H9 (cell line): ENCODE results near the gene PARVB. TPM values are rescaled to one million over a fixed set of nuclear protein-coding genes. Genes with fewer than 3 reads are reported as not detected.
A peak's percentile ranks its signal among the peaks of the same experiment; 100 is the strongest.

Source experiments
- DNase-seq: peaks from one replicate; pipeline ENCODE4 v3.0.0-alpha.2; 2017
- H2AFZ ChIP-seq: one replicate; pipeline ENCODE4 v1.6.1; 2013; ENCODE audit warnings: mild to moderate bottlenecking, low read length, control low read depth, moderate library complexity
- H2AK5ac ChIP-seq: 2 replicates; pipeline ENCODE4 v1.6.1; 2013; ENCODE audit warnings: low read length, control low read depth, mixed read lengths; ENCODE audit not compliant: insufficient read length
- H2BK120ac ChIP-seq: one replicate; pipeline ENCODE4 v1.6.1; 2013; ENCODE audit warnings: low read depth, mild to moderate bottlenecking, low read length, control low read depth, inconsistent platforms; ENCODE audit not compliant: poor library complexity, severe bottlenecking
- H2BK12ac ChIP-seq: 2 replicates; pipeline ENCODE4 v1.6.1; 2013; ENCODE audit warnings: low read length, control low read depth, mixed read lengths, low read depth; ENCODE audit not compliant: insufficient read length
- H2BK15ac ChIP-seq: 2 replicates; pipeline ENCODE4 v1.6.1; 2013; ENCODE audit warnings: low read depth, low read length, control low read depth
- H2BK20ac ChIP-seq: one replicate; pipeline ENCODE4 v1.6.1; 2013; ENCODE audit warnings: low read depth, mild to moderate bottlenecking, low read length, control low read depth, inconsistent platforms; ENCODE audit not compliant: poor library complexity, severe bottlenecking
- H2BK5ac ChIP-seq: 2 replicates; pipeline ENCODE4 v1.6.1; 2013; ENCODE audit warnings: low read length, control low read depth, mixed read lengths; ENCODE audit not compliant: insufficient read length
- H3K14ac ChIP-seq: 2 replicates; pipeline ENCODE4 v1.6.1; 2013; ENCODE audit warnings: low read length, control low read depth; ENCODE audit not compliant: insufficient read depth
- H3K18ac ChIP-seq: 2 replicates; pipeline ENCODE4 v1.6.1; 2013; ENCODE audit warnings: low read depth, mild to moderate bottlenecking, mixed read lengths, low read length, control low read depth; ENCODE audit not compliant: insufficient read length
- H3K23ac ChIP-seq: 2 replicates; pipeline ENCODE4 v1.6.1; 2013; ENCODE audit warnings: low read length, control low read depth, mixed read lengths, low read depth; ENCODE audit not compliant: insufficient read length
- H3K23me2 ChIP-seq: 2 replicates; pipeline ENCODE4 v1.6.1; 2013; ENCODE audit warnings: low read depth, mild to moderate bottlenecking, mixed read lengths, low read length, control low read depth; ENCODE audit not compliant: insufficient read length, poor library complexity, severe bottlenecking
- H3K27ac ChIP-seq: 2 replicates; pipeline ENCODE4 v1.5.1; 2013; ENCODE audit warnings: low read length, control low read depth, mixed read lengths, low read depth; ENCODE audit not compliant: insufficient read length
- H3K27me3 ChIP-seq: 2 replicates; pipeline ENCODE4 v1.6.1; 2013; ENCODE audit warnings: low read length, control low read depth, inconsistent platforms; ENCODE audit not compliant: insufficient read depth
- H3K4ac ChIP-seq: 2 replicates; pipeline ENCODE4 v1.6.1; 2013; ENCODE audit warnings: low read depth, mild to moderate bottlenecking, control low read depth, inconsistent platforms, low read length, moderate library complexity
- H3K4me1 ChIP-seq: 2 replicates; pipeline ENCODE4 v1.6.1; 2013; ENCODE audit warnings: low read length, control low read depth, inconsistent platforms; ENCODE audit not compliant: insufficient read depth
- H3K4me2 ChIP-seq: 2 replicates; pipeline ENCODE4 v1.6.1; 2013; ENCODE audit warnings: low read length, control low read depth, mixed read lengths; ENCODE audit not compliant: insufficient read length, insufficient read depth
- H3K56ac ChIP-seq: 2 replicates; pipeline ENCODE4 v1.6.1; 2013; ENCODE audit warnings: low read depth, mild to moderate bottlenecking, mixed read lengths, low read length, control low read depth; ENCODE audit not compliant: insufficient read length
- H3K79me1 ChIP-seq: 2 replicates; pipeline ENCODE4 v1.6.1; 2013; ENCODE audit warnings: low read depth, mild to moderate bottlenecking, moderate library complexity, low read length, control low read depth, inconsistent platforms; ENCODE audit not compliant: insufficient read depth, poor library complexity, severe bottlenecking
- H3K79me2 ChIP-seq: 2 replicates; pipeline ENCODE4 v1.6.1; 2013; ENCODE audit warnings: low read length, control low read depth, inconsistent platforms; ENCODE audit not compliant: insufficient read depth
- H3K9ac ChIP-seq: 2 replicates; pipeline ENCODE4 v1.6.1; 2013; ENCODE audit warnings: low read length, control low read depth, mixed read lengths; ENCODE audit not compliant: insufficient read length; ENCODE audit errors: extremely low read depth
- H3K9me3 ChIP-seq: one replicate; pipeline ENCODE4 v1.6.1; 2013; ENCODE audit warnings: low read depth, low read length, inconsistent platforms; ENCODE audit not compliant: control insufficient read depth
- H3T11ph ChIP-seq: one replicate; pipeline ENCODE4 v1.6.1; 2013; ENCODE audit warnings: mild to moderate bottlenecking, low read length, control low read depth, inconsistent platforms
- H4K20me1 ChIP-seq: one replicate; pipeline ENCODE4 v1.6.1; 2013; ENCODE audit not compliant: control insufficient read depth, insufficient read length, insufficient read depth
- H4K5ac ChIP-seq: 2 replicates; pipeline ENCODE4 v1.6.1; 2013; ENCODE audit warnings: low read depth, mild to moderate bottlenecking, mixed read lengths, low read length, control low read depth; ENCODE audit not compliant: insufficient read length
- H4K8ac ChIP-seq: replicated peaks from 2 replicates; pipeline ENCODE4 v1.6.1; 2013; ENCODE audit warnings: low read length, control low read depth, mixed read lengths, low read depth; ENCODE audit not compliant: insufficient read length
- H4K91ac ChIP-seq: 2 replicates; pipeline ENCODE4 v1.6.1; 2013; ENCODE audit warnings: low read depth, mild to moderate bottlenecking, moderate library complexity, mixed read lengths, low read length, control low read depth; ENCODE audit not compliant: insufficient read length
- H3K27ac Mint-ChIP-seq, 3 experiments: 2 replicates in 2 of 3; 3 replicates in 1 of 3; pipeline ENCODE4 v1.8.0; 2020 to 2021; ENCODE audit warnings: mixed read lengths in 3 of 3, mild to moderate bottlenecking in 1 of 3, moderate library complexity in 1 of 3
- H3K27me3 Mint-ChIP-seq: 2 replicates; pipeline ENCODE4 v1.8.0; 2021; ENCODE audit warnings: low read depth, mild to moderate bottlenecking, moderate library complexity, mixed read lengths
- H3K36me3 Mint-ChIP-seq, 3 experiments: 2 replicates in 2 of 3; 3 replicates in 1 of 3; pipeline ENCODE4 v1.8.0; 2020 to 2021; ENCODE audit warnings: low read depth in 3 of 3, mixed read lengths in 3 of 3; ENCODE audit not compliant: insufficient read depth in 1 of 3
- H3K4me1 Mint-ChIP-seq, 2 experiments: 2 replicates each; pipeline ENCODE4 v1.8.0; 2020; ENCODE audit warnings: mixed read lengths in 2 of 2
- H3K4me3 Mint-ChIP-seq, 2 experiments: 2 replicates in 1 of 2; 3 replicates in 1 of 2; pipeline ENCODE4 v1.8.0; 2020 to 2021; ENCODE audit warnings: mild to moderate bottlenecking in 2 of 2, mixed read lengths in 2 of 2, moderate library complexity in 1 of 2
- H3K9me3 Mint-ChIP-seq, 2 experiments: 2 replicates in 1 of 2; 3 replicates in 1 of 2; pipeline ENCODE4 v1.8.0; 2020; ENCODE audit warnings: mild to moderate bottlenecking in 2 of 2, mixed read lengths in 2 of 2, moderate library complexity in 1 of 2
- WGBS: extraction: QIAGEN DNeasy Blood & Tissue Kit; methylation state at CpG from one replicate; pipeline ENCODE4 v1.1.7; 2013; ENCODE audit warnings: missing lambda C conversion rate, low lambda C conversion rate, mixed read lengths; ENCODE audit not compliant: insufficient read length; ENCODE audit errors: extremely low coverage; 5-methylcytosine and 5-hydroxymethylcytosine counted together
- total RNA-seq: library from RNA; stranded (reverse); gene quantifications from 2 replicates; pipeline ENCODE4 v1.2.1, GENCODE V29; 2021
- TF ChIP-seq, protein P1 (sequence below): fragments of 200-600 bp; sonication (generic); conservative IDR thresholded peaks from 3 replicates; pipeline ENCODE4 v1.8.0; 2021; ENCODE audit warnings: antibody characterized with exemption, mild to moderate bottlenecking

PARVB gene
- total RNA-seq, 1 experiment from 2014 or later: 15.6 TPM

- Mint-ChIP-seq H3K4me3 (no peak overlapping the region), H3K9me3 (no peaks in the 10 kb centered on the region), H3K27me3 (no peaks in the 10 kb centered on the region; the same call in 1 of the 2 replicates), H3K27ac (peak overlapping the region in 1 of 3 experiments; percentile 44; a peak in 1 of 7 replicates), H3K36me3 (no peaks in the 10 kb centered on the region; a peak in 2 of 7 replicates), H3K4me1 (peaks cover 22% of the 10 kb centered on the region in 2 experiments)
- Histone ChIP-seq H4K8ac (no peak overlapping the region), H3K4ac (no peak overlapping the region), H4K91ac (no peak overlapping the region), H3T11ph (no peak overlapping the region), H3K79me2 (no peaks in the 10 kb centered on the region), H2BK15ac (no peak overlapping the region), H3K23ac (no peak overlapping the region), H3K9ac (no peak overlapping the region), H3K23me2 (no peaks in the 10 kb centered on the region), H3K18ac (no peak overlapping the region), H2BK120ac (no peak overlapping the region), H3K27ac (no peak overlapping the region), H3K4me1 (no peaks in the 10 kb centered on the region; the same call in 1 of the 2 replicates), H4K20me1 (no peaks in the 10 kb centered on the region), H2AK5ac (no peak overlapping the region), H3K56ac (no peak overlapping the region), H3K9me3 (no peaks in the 10 kb centered on the region), H3K4me2 (no peak overlapping the region), H2BK5ac (no peak overlapping the region), H3K79me1 (no peaks in the 10 kb centered on the region), H3K14ac (no peak overlapping the region), H2BK12ac (no peak overlapping the region), H2BK20ac (no peak overlapping the region), H2AFZ (no peak overlapping the region), H4K5ac (no peak overlapping the region), H3K27me3 (no peaks in the 10 kb centered on the region)
- DNase-seq: no peak
- TF ChIP-seq, protein P1, sequence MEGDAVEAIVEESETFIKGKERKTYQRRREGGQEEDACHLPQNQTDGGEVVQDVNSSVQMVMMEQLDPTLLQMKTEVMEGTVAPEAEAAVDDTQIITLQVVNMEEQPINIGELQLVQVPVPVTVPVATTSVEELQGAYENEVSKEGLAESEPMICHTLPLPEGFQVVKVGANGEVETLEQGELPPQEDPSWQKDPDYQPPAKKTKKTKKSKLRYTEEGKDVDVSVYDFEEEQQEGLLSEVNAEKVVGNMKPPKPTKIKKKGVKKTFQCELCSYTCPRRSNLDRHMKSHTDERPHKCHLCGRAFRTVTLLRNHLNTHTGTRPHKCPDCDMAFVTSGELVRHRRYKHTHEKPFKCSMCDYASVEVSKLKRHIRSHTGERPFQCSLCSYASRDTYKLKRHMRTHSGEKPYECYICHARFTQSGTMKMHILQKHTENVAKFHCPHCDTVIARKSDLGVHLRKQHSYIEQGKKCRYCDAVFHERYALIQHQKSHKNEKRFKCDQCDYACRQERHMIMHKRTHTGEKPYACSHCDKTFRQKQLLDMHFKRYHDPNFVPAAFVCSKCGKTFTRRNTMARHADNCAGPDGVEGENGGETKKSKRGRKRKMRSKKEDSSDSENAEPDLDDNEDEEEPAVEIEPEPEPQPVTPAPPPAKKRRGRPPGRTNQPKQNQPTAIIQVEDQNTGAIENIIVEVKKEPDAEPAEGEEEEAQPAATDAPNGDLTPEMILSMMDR: no peak
- WGBS: no CpG with 5 or more reads among the region's 11 CpGs
These were observed 60.1 kb downstream of the PARVB start for GRCh38 chr22:44084044-44084772.
